Activated T-cell treated with anti-CD3 and anti-CD28 coated beads for 24 hours (primary cell): Measurements from ENCODE around the gene ZMYND11.
"Not testable (repeated sequence)": the region's sequence is repeated elsewhere in the genome, so short reads cannot be mapped to it uniquely, and the experiment has no call there.

Source experiments
- DNase-seq: peaks from one replicate; pipeline ENCODE4 v3.0.0-alpha.2; 2020; ENCODE audit warnings: low read depth

Gene ZMYND11

GRCh38 chr10:244227-244626 is 109.0 kb downstream of the ZMYND11 start:
- DNase-seq, result no peak

GRCh38 chr10:246431-246830 is 111.2 kb downstream of the ZMYND11 start:
- no peak for DNase-seq

- no peak for DNase-seq
Observed at GRCh38 chr10:247480-247879, 112.2 kb downstream of the ZMYND11 start.

- no peak for DNase-seq
Observed at GRCh38 chr10:248307-248706, 113.1 kb downstream of the ZMYND11 start.

GRCh38 chr10:251982-252582 is 116.8 kb downstream of the ZMYND11 start:
- no peak for DNase-seq

- DNase-seq, result no peak
Observed at GRCh38 chr10:260819-261429, 125.7 kb downstream of the ZMYND11 start.

GRCh38 chr10:264160-265073 is 129.2 kb downstream of the ZMYND11 start:
- DNase-seq, result not testable (repeated sequence)

- DNase-seq, result not testable (repeated sequence)
Observed at GRCh38 chr10:265074-265440, 129.8 kb downstream of the ZMYND11 start.

- not testable (repeated sequence) for DNase-seq
Observed at GRCh38 chr10:265816-266588, 130.7 kb downstream of the ZMYND11 start.

- DNase-seq, result no peak
Observed at GRCh38 chr10:266974-267425, 131.7 kb downstream of the ZMYND11 start.

GRCh38 chr10:267705-268104 is 132.4 kb downstream of the ZMYND11 start:
- DNase-seq, result no peak

GRCh38 chr10:269440-270074 is 134.3 kb downstream of the ZMYND11 start:
- DNase-seq, result no peak

GRCh38 chr10:271201-271600 is 135.9 kb downstream of the ZMYND11 start:
- no peak for DNase-seq

GRCh38 chr10:271722-272121 is 136.5 kb downstream of the ZMYND11 start:
- DNase-seq, result no peak

- no peak for DNase-seq
Observed at GRCh38 chr10:273088-273487, 137.8 kb downstream of the ZMYND11 start.

GRCh38 chr10:274866-275265 is 139.6 kb downstream of the ZMYND11 start:
- no peak for DNase-seq

GRCh38 chr10:275680-276079 is 140.4 kb downstream of the ZMYND11 start:
- no peak for DNase-seq

- no peak for DNase-seq
Observed at GRCh38 chr10:277963-278362, 142.7 kb downstream of the ZMYND11 start.

- no peak for DNase-seq
Observed at GRCh38 chr10:278707-279106, 143.5 kb downstream of the ZMYND11 start.

GRCh38 chr10:279232-279631 is 144.0 kb downstream of the ZMYND11 start:
- DNase-seq, result no peak

GRCh38 chr10:279655-280054 is 144.4 kb downstream of the ZMYND11 start:
- DNase-seq, result no peak
